ENCODE data around the gene MSRB2. TPM values are rescaled to one million over a fixed set of nuclear protein-coding genes. Genes with fewer than 3 reads are reported as not detected.
A peak's percentile ranks its signal among the peaks of the same experiment; 100 is the strongest.

MSRB2 gene
- total and polyA plus RNA-seq, 2 of the 8 experiments (the other 6 are each of a cell fraction or from before 2014, with no cell fraction given): 11.0 to 13.9 TPM

- no peak overlapping the region for H3K18ac ChIP-seq (ENCODE audit: extremely low read depth, low read length)
- H3K9ac ChIP-seq (replicated peaks in 1 of 4; ENCODE audit: extremely low read depth in 1 of 4, low read depth in 3 of 4, low read length in 3 of 4): no peak overlapping the region
- H2BK20ac ChIP-seq (ENCODE audit: low read length): no peak overlapping the region
- H4K20me1 ChIP-seq (replicated peaks in 1 of 2; ENCODE audit: control insufficient read depth in 1 of 2, insufficient read depth in 2 of 2, low read length in 2 of 2): peaks cover 0 to 2% of the 10 kb centered on the region in 2 experiments
- 7% methylated on average over 5 of the region's 5 CpGs; no CpG with 5 or more reads in 1 of the 2 experiments for WGBS, 2 experiments (ENCODE audit: extremely low coverage in 1 of 2, insufficient coverage in 1 of 2, insufficient read length in 1 of 2, insufficient replicate concordance in 2 of 2, low coverage in 1 of 2, low lambda C conversion rate in 2 of 2, missing lambda C conversion rate in 1 of 2)
- no peak overlapping the region for H2AK5ac ChIP-seq (ENCODE audit: low read depth, low read length)
- H3K4ac ChIP-seq (replicated peaks; ENCODE audit: insufficient read length, low read depth, low read length): no peak overlapping the region
- H4K8ac ChIP-seq (ENCODE audit: extremely low read depth, insufficient read depth, low read length): no peak overlapping the region
- no peak overlapping the region for H2BK12ac ChIP-seq (ENCODE audit: low read depth, low read length)
- ChIA-PET POLR2A (ENCODE audit: partially characterized antibody) (interaction anchor here (1.1 to 1.3 kb wide), 2 partner anchors 11 to 42 kb away, joined by 3 read pairs; no protein-coding TSS in a partner anchor), CTCF (ENCODE audit: partially characterized antibody) (interaction anchor here (0.6 to 10.3 kb wide), 76 partner anchors 9 to 1355 kb away, joined by 3 to 183 read pairs (median 5); partner anchors contain the start of genes OTUD1 and PTF1A)
- no peak overlapping the region for H4K91ac ChIP-seq (replicated peaks; ENCODE audit: insufficient read length, low read length)
- no peak overlapping the region for H4K5ac ChIP-seq (ENCODE audit: insufficient read length, low read depth, low read length)
- no peak overlapping the region for H2BK15ac ChIP-seq (ENCODE audit: low read length)
- no peak overlapping the region for H2AFZ ChIP-seq (ENCODE audit: low read length)
- H3K4me2 ChIP-seq (ENCODE audit: insufficient read depth in 1 of 2, low read depth in 2 of 2, low read length in 2 of 2): peak overlapping the region in 1 of 2 experiments; percentile 66; a peak in 3 of 4 replicates
- peaks cover 0 to 8% (median 0%) of the 10 kb centered on the region in 4 experiments; a peak in 2 of 7 replicates for H3K27me3 ChIP-seq (replicated peaks in 1 of 4; ENCODE audit: control insufficient read depth in 3 of 4, extremely low read depth in 1 of 4, insufficient read depth in 3 of 4, low read length in 3 of 4)
- FAIRE-seq (peak; percentile 98), DNase-seq (ENCODE audit: low read depth in 1 of 2, low spot score in 2 of 2) (peak in 1 of 2 experiments; percentile 58)
- no peaks in the 10 kb centered on the region for H3K79me2 ChIP-seq (ENCODE audit: control insufficient read depth in 1 of 2, insufficient read depth in 2 of 2, low read length in 2 of 2)
- no peak overlapping the region for H3K56ac ChIP-seq (replicated peaks; ENCODE audit: insufficient read length, low read depth, low read length)
- H3K9me3 ChIP-seq (ENCODE audit: insufficient read depth in 2 of 2, low read depth in 1 of 2, low read length in 1 of 2): no peaks in the 10 kb centered on the region
- peak overlapping the region in 2 of 4 experiments; percentile 32 to 49; a peak in 4 of 8 replicates for H3K4me3 ChIP-seq (ENCODE audit: extremely low read depth in 1 of 4, insufficient read depth in 2 of 4, low read depth in 3 of 4, low read length in 4 of 4)
- H3K14ac ChIP-seq (ENCODE audit: insufficient read length): no peak overlapping the region
- no peak overlapping the region for H3K23ac ChIP-seq (ENCODE audit: insufficient read length)
- H3K4me1 ChIP-seq (replicated peaks in 1 of 4; ENCODE audit: control insufficient read depth in 3 of 4, insufficient read depth in 4 of 4, low read length in 3 of 4): peaks cover 0 to 2% (median under 1%) of the 10 kb centered on the region in 4 experiments; a peak in 3 of 7 replicates
- H3K23me2 ChIP-seq (ENCODE audit: low read depth, low read length): no peaks in the 10 kb centered on the region
- H2BK5ac ChIP-seq (ENCODE audit: low read depth, low read length): no peak overlapping the region
- 0 out of 2 replicates have a peak, but pooled peaks have one; percentile 59 for TF ChIP-seq ATF2 (IDR thresholded peaks at IDR 0.05; ENCODE audit: low read length)
- peak; percentile 28; the same call in 1 of the 2 replicates for TF ChIP-seq BRCA1 (IDR thresholded peaks at IDR 0.05; ENCODE audit: low read depth, low read length)
- peak; percentile 48 to 87 (median 81) for TF ChIP-seq CTCF (IDR thresholded peaks at IDR 0.05; ENCODE audit: control extremely low read depth in 1 of 3, insufficient read depth in 1 of 3, low read depth in 1 of 3, low read length in 3 of 3)
- TF ChIP-seq RAD21 (IDR thresholded peaks at IDR 0.05 in 1 of 2, conservative IDR thresholded peaks at IDR 0.05 in 1 of 2; ENCODE audit: low read depth in 2 of 2, low read length in 2 of 2): peak; percentile 95 to 96
- TF ChIP-seq EGR1 (IDR thresholded peaks at IDR 0.05; ENCODE audit: borderline replicate concordance, low read depth, low read length): no peak
- no peak overlapping the region for H3K27ac ChIP-seq (ENCODE audit: low read depth, low read length)
- H2BK120ac ChIP-seq (replicated peaks; ENCODE audit: low read depth, low read length): no peak overlapping the region
- no peaks in the 10 kb centered on the region for H3K79me1 ChIP-seq (ENCODE audit: low read depth, low read length)
- no peaks in the 10 kb centered on the region for H3K36me3 ChIP-seq (ENCODE audit: control insufficient read depth in 2 of 4, insufficient read depth in 4 of 4, low read length in 3 of 4)
Measured at GRCh38 chr10:23158370-23158769, 63.0 kb downstream of the MSRB2 start.
